NCI-H2107 treated with DMSO at 0.1 percent for 48 hours (cell line): Measurements from ENCODE around the gene FOXP1.

Experiments used
- DNase-seq: peaks from one replicate; lab custom pipeline; 2025; ENCODE audit not compliant: unreplicated experiment; lab: John Stamatoyannopoulos, UW

The FOXP1 gene

DNA sequence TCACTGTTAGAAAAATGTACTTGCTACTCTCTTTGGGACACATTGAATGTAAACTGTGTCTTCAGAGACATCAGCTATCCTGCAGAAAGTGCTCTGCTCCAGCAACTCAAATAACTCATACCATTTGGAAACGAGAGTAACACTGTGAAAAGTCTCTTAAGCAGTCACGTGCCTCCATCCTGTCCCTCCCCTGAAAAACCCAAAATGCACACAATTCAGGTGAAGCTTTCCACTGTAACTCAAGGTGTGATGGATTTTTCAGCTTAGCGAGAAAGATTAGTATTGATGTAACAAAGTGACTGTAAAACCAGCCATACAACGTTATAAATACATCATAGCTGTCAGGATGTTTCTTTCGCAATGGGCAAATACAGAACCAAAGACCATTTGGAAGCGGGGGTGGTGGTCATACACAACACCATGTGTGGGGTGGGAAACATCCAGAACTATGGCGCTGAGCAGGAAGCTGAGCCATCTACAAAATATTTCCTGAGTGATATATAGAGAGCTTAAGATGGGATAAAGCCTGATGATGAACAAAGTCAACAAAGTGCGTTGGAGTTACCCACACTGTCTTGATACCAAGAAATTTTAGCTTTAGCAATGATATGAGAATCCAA is 332.3 kb downstream of the FOXP1 start:
- DNase-seq = no peak

DNA sequence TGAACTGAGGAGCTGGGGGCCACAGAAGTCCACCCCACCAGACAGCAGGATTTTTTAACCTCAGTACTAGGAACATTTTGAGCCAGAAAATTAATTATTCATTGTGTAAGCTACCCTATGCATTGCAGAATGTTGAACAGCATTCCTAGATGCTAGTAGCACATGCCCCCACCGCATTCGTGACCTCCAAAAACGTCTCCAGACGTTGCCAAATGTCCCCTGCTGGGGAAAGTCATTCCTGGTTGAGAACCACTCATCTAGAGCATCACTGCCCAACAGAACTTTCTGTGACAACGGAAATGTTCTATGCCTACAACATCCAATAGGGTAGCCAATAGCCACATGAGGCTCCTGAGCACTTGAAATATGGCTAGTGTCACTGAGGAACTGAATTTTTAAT is 333.5 kb downstream of the FOXP1 start:
- no peak for DNase-seq

DNA sequence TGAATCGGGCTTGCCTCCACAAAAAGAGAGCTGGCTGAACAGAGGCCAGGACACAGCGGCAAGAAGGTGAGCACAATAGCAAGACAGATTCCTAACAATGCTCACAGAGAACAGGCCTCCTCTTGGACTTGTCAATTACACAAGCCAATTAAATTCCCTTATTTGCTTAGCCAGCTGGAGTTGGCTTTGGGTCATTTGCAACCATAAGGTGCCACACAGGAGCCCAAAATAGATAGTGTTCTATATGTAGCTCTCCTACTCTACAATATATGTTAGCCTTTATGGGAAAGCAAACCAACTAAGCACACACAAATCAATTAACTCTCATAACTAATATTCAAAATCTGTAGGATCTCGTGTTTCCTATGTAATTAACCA is 335.6 kb downstream of the FOXP1 start:
- DNase-seq = no peak

DNA sequence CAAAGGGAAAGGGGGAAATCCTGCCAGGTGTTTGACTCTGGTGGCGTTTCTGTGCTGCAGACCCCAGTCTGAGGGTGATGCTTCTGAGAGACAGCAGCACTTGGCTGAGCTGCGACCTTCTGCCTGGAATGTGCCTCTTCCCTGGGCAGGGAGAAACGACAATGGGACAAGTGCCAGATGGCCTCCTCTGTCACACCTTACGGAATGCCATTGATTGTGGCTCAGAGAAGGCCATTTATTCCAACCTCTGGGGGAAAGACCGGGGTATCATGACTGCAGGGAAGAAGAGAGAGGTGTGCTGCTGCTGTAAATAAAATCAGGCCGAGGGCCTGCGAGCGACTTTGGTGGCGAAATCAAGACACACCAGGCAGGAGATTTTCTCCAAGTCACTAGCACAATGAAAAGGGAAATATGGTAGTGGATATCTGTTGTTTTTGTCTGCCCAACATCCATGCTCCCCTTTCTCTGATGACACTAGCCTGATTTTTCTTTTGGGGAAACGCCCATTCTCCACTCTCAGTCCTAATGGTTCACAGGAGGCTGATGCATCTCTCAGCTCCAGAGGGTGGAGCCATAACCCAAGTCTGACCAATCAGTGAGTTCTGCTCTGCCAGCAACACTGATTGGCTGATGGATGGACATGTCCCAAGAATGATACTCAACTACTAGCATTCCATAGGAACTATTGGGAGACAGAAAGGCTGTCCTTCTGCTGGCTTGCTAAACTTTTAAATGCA is 336.1 kb downstream of the FOXP1 start:
- DNase-seq = no peak

DNA sequence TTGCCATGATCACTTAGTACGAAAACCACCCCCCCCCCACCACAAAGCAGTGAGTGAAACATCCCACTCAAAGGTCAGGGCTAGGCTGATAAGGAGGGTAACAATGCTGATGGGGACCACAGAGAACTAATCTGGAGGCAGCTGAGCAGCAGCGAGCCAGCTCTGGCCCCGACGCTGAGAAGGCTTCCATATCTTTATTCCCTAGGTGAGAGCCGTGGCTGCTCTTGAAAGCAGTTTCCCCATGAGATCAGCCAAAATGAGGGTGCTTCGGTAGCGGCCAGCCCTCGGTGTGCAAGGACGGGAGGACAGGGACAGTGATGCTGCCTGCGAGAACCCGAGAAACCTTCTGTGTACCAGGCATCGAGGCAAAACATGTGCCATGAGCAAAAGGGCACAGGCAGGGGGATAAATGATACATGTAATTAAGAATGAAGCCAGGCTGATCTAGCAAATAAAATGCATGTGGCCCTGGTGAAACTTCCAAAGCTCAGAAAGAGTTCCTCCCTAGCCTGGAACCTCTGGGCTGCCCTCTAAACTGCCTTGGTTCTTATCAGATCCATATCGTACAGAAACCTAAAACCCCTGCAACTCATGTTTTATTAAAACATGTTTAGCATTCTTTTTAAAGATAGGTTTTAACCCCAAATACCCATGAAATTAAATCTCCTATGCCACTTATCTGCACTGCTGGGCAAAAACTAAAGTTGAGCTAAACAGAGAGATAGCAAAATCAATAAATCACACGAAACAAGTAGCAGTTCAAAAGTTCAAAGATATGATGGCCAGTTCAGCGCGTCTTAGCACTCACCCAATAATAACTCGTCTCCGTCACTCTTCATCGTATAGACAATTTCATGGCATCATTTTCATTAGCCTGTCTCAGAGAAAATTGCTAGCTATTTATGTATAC is 337.3 kb downstream of the FOXP1 start:
- DNase-seq = no peak

DNA sequence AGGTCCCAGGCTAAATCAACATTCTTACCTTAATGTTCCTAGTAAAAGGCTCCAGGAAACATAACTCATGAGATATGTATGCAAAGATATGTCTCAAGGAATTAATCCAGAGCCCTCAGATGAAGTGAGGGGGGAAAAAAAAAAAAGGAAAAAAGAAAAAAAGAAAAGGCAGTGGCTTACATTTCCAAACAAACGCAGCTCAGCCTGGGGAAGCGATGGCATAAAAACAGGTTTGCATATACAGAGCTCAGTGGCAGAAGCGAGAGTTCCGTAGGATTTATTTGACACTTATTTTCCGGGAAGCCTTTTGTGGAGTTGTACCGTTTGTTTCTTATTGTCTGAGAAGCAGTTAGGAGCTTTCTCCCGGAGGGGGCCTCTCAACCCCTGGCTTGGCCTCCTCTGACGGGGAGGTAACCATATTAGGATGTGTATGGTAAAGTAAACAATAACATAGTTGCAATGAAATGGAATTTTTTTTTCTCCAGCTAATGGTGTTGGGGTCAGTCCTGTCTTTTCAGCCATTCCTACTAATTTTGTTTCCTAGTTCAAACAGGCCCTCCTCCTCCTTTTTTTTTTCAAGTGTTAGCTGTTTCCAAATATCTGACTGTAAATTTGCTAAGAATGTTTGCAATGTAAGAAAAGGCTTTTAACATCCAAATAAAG is 338.6 kb downstream of the FOXP1 start:
- DNase-seq = no peak

DNA sequence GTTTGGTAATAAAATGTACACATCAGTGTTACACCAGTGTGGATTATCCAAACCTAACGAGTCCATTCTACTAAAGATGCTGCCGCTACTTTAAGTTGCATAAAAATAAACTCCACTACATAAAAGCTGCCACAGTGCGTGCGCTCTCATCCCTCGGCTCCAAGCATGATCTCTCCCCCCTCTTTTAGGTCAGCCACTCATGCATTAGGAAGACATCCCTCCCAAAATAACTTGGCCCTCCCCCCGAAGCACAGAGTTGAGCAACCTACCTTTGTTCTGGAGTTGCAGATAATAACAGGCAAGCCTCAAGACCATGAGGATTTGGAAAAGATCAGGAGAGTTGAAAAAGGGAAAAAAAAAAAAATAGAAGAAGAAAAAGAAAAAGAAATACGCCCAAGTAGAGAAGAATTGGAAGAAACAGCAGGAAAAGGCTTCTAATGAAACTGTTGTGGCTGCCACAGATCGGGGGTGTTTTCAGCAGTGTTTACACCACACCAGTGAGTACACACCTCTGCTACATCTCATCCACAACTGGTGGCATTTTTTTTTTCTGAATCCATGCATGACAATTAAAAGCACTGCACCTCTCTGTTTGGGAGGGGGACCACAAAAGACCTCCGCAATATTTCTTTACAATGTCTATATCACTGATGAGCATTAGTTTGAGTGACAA is 339.2 kb downstream of the FOXP1 start:
- DNase-seq = no peak

DNA sequence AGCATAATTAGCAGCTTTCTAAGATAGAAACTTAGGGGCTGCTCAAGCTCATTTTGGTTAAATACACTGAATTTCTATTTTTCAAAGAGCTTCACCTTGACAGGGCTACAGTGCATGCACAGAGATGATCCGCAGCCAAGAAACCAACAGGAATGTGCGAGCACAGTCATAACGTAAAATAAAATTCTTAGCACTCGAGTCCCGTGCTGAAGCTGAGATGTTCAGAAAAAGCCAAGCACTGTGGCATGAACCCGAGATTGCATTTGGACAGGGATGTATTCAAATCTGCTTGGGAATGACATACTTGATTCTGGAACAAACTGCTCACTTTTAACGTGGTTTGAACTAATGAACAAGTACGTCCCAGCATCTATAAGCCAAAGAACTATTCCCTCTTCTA is 340.3 kb downstream of the FOXP1 start:
- DNase-seq = no peak

DNA sequence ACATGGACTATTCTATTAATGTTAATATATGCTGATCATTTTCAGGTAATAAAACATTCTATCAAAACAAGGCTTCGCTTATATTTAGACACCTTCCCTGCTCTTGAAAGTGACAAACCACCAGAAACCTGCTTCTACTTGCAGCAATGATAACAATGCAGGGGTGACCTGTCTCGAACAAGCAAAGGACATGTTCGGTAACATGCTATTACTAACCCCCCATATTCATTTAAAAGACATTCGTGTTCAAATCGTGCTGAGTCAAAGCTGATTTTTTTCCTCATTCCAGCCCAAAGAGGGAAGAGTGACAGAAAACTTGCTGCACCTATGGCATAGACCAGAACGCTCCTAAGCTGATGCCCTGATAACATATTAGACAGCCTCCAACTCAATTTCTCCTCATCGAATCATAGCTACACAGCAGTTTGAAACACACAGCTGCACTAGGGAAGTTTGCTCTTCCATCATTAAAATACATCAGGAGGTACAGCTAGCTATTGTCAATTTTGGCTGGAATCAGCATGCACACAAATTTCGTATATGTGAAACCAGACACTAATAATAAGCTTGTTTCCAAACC is 341.5 kb downstream of the FOXP1 start:
- no peak for DNase-seq

DNA sequence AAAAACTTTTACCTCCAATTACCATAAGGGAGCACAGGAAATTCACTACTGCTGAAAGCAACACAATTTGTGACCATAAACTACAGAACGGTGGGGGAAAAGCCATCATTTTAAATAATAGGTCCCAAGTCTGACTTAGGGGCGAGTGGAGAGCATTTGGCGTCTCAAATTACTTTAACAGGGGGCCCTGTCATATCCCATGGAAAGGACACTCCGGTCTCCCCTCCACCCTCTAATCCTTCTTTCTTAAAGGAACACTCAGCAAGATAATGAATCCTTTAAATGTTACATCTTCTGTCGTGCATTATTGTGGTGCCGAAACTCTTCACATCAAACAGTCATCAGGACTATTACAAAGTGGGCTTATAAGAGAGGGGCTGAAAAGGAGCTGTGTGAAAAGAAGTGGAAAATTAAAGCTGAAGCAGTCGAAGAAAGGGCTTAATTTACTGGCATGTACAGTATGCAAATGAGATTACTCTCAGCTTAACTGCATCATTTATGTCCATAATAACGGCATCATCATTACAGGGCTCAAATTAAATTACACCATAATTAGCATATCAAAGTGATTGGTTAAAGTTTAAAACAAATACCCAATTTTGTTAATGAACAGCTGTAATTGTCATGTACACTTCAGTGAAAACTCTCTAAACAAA is 342.2 kb downstream of the FOXP1 start:
- no peak for DNase-seq

DNA sequence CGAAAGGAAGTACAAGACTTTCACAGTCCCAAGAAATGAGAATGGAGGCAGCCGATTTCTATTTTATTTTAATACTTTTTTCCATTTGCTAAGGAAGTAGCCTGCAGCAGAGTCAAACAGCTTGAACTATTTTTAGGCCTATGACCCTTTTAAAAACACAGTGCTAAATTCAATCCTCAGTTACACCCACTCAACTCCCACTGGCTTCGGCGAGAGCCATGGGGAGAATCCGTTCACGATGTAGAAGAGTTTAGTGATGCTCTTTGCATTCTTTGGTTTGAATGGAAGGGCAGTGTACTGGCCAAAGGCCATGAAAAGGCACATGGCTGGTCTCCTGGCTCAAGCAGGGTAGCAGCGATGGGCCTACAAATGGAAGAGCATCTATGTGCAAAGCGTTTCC is 343.5 kb downstream of the FOXP1 start:
- DNase-seq = no peak

DNA sequence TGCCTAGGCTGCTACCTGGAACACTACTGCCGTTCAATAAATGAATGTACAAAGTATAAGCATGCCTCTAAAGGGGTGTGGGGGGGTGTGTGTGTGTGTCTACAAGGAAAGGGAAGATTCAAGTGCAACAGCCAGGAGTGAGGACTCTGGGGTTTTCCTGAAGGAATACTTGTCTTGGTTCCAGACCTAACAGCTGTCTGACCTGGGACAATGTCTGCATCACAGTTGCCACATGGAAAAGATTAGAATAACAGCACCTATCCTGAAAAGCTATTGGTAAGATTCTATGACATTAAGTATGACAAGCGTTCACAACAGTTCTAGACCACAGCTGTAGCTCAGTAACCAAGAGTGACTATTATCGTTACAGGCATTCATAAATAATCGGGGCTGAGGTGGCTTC is 345.2 kb downstream of the FOXP1 start:
- DNase-seq = no peak

DNA sequence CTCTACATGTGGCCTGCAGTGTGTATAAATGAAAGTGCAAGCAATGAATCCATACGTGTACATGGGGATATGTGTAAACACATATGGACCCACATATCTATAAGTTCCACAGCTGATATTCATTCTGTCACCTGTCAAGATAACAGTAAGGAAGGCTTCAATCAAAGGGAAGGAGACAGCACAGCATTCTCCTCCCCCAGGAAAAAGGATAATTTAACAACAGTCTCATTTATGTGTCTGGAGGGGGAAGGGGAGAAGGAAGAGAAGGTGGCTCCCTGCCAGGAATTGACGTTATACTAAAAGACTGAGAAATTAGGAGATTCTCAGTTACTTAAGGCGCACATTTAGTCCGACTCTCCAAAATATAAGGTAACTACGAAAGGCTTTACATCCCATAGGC is 345.9 kb downstream of the FOXP1 start:
- no peak for DNase-seq

DNA sequence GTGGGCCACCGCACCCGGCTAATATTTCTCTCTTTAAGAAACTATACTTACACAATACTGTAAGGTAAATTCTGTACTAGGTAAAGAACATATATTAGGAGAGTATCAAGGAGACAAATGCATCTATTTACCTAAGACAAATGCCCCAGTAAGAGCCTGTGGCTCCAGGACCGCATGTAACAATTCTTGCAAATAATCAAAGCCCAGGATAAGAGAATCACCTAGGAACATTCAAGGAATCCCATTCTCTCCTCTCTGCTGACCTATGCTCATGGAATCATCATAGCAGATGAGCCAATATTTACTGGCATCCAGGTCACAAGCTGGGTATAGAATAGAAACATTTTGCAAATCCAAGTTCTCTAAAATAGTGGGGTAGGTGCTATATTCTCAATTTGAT is 347.7 kb downstream of the FOXP1 start:
- DNase-seq = no peak

DNA sequence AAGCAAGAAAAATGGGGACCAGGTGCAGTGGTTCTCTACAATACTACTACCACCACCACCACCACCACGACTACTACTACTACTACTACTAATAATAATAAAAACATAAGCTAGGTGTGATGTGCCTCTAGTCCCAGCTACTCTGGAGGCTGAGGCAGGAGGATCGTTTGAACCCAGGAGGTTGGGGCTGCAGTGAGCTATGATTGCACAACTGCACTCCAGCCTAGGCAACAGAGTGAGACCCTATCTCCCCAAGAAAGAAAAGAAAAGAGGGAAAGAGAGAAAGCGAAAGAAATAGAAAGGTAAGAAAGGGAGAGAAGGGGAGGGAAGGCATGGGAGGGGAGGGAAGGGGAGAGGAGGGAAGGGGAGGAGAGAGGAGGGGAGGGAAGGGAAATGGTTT is 350.6 kb downstream of the FOXP1 start:
- no peak for DNase-seq

DNA sequence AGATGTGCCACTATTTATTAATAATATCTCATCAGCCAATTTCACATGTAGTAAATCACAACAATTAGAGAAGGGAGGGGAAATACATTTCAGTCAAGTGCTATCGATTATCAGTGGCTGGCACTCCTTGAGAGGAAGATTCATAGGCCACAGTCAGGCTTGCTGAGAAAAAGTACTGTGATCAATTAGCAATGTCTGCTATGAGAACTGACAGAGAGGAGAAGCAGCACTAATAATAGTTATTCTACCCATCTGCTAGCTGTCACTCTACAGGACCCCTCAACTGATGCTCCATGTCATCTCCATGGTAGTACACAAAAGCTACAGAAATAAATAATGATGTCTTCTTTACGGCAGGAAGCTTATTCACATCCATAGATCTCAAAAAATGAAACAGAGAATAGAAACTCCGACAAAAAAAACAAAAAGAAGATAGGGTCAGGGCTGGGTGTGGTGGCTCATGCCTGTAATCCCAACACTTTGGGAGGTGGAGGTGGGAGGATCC is 351.3 kb downstream of the FOXP1 start:
- no peak for DNase-seq

DNA sequence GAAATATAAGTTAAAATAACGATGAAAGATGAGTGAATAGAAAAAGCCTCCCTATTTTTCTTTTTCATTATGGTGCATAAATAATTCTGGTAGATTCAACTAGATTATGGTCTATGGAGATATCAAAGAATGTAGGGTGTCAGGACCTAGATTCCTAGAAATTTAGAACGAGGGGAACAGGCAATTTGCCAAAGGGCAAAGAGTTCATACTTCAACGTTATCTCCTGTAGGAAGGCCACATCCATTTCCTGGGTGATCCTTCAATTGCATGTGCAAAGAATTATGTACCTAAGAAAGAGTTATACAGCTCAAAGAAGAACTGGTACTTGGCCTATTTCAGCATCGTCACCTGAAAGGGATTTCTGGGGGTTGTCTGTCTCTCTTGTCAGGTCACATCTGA is 351.8 kb downstream of the FOXP1 start:
- DNase-seq = no peak

DNA sequence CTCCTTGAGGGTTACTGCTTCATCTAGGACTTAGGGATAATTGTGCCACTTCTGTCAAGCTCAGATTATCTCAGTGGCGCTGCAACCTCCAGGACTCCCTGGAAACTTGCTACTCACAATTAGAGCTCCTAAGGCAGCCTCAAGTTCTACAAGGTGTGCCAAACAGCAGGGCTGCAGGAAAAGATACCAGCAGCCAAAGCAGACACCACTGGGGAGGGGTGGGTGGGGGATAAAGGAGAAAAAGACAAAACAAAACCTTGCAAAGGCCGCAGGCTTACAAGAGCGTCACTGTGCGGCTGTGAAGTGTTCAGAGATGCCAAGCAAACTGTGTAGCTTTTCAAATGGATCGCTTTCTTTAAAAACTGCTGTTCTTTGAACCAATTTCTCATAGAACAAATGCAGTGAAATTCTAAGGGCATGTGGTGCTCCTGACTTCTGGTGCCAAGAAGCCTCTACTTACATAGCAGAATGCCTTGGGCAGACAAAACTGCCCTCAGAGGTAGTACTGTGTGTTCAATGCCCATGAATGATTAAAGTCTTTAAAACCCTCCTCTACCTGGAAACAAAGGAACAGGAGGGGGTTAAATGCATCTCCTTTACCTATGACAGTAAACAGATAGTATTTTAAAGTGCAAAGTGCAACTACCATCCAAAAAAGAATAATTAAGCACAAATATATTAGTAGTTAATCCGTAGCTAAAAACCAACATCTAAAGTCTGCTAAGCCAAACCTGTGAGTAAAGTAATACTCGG is 353.4 kb downstream of the FOXP1 start:
- DNase-seq = no peak
